GM10847 (cell line): Measurements from ENCODE around the gene PHEX.

Experiments
- POLR2A ChIP-seq: IDR thresholded peaks from 2 replicates; pipeline ENCODE4 v1.6.1; 2011; ENCODE audit not compliant: insufficient read length; ENCODE audit errors: extremely low read depth

The PHEX gene

GRCh38 chrX:22300130-22300529 lies 268.0 kb downstream of the PHEX start:
- no peak for TF ChIP-seq POLR2A
